ENCODE measurements around the gene FZD1. TPM values are rescaled to one million over a fixed set of nuclear protein-coding genes. Genes with fewer than 3 reads are reported as not detected.

Gene FZD1
- total RNA-seq, 1 donor from 2014 or later, result 16.5 TPM

GRCh38 chr7:91230503-91230902 is 33.7 kb upstream of the FZD1 start:
- Histone ChIP-seq H3K27me3 (no peaks in the 10 kb centered on the region), H3K4me1 (no peaks in the 10 kb centered on the region), H3K4me3 (no peak overlapping the region), H3K27ac (no peak overlapping the region), H3K9me3 (no peaks in the 10 kb centered on the region), H3K36me3 (no peaks in the 10 kb centered on the region)
- TF ChIP-seq CTCF (IDR thresholded peaks at IDR 0.05), result no peak
- no peak for TF ChIP-seq POLR2AphosphoS5 (IDR thresholded peaks at IDR 0.05; ENCODE audit: insufficient read depth in 1 of 2, low read depth in 1 of 2)
- no peak for TF ChIP-seq POLR2A (IDR thresholded peaks at IDR 0.05)
- intact Hi-C loops (cut with DNase I), result no loop called here
- DNase-seq (ENCODE audit: extremely low spot score in 2 of 2), result no peak

- no peak for DNase-seq (ENCODE audit: extremely low spot score in 2 of 2)
- Histone ChIP-seq H3K4me1 (no peaks in the 10 kb centered on the region), H3K36me3 (no peaks in the 10 kb centered on the region), H3K27me3 (no peaks in the 10 kb centered on the region), H3K4me3 (no peak overlapping the region), H3K9me3 (no peaks in the 10 kb centered on the region), H3K27ac (no peak overlapping the region)
- intact Hi-C loops (cut with DNase I), result no loop called here
- TF ChIP-seq POLR2A (IDR thresholded peaks at IDR 0.05) (no peak), CTCF (IDR thresholded peaks at IDR 0.05) (no peak), POLR2AphosphoS5 (IDR thresholded peaks at IDR 0.05; ENCODE audit: insufficient read depth in 1 of 2, low read depth in 1 of 2) (no peak)
Measured at GRCh38 chr7:91233212-91233611, 31.0 kb upstream of the FZD1 start.

GRCh38 chr7:91235211-91235832 is 28.9 kb upstream of the FZD1 start:
- H3K27me3 ChIP-seq, result no peaks in the 10 kb centered on the region
- H3K4me3 ChIP-seq, result no peak overlapping the region
- H3K27ac ChIP-seq, result no peak overlapping the region
- no peak for TF ChIP-seq POLR2A (IDR thresholded peaks at IDR 0.05)
- TF ChIP-seq CTCF (IDR thresholded peaks at IDR 0.05), result no peak
- TF ChIP-seq POLR2AphosphoS5 (IDR thresholded peaks at IDR 0.05; ENCODE audit: insufficient read depth in 1 of 2, low read depth in 1 of 2), result no peak
- no peaks in the 10 kb centered on the region for H3K9me3 ChIP-seq
- H3K4me1 ChIP-seq, result no peaks in the 10 kb centered on the region
- H3K36me3 ChIP-seq, result no peaks in the 10 kb centered on the region
- intact Hi-C loops (cut with DNase I), result no loop called here
- no peak for DNase-seq (ENCODE audit: extremely low spot score in 2 of 2)

GRCh38 chr7:91239171-91239604 is 25.0 kb upstream of the FZD1 start:
- DNase-seq (ENCODE audit: extremely low spot score in 2 of 2), result no peak
- TF ChIP-seq POLR2AphosphoS5 (IDR thresholded peaks at IDR 0.05; ENCODE audit: insufficient read depth in 1 of 2, low read depth in 1 of 2), result no peak
- no peak for TF ChIP-seq POLR2A (IDR thresholded peaks at IDR 0.05)
- TF ChIP-seq CTCF (IDR thresholded peaks at IDR 0.05), result no peak
- Histone ChIP-seq H3K9me3 (no peaks in the 10 kb centered on the region), H3K36me3 (no peaks in the 10 kb centered on the region), H3K4me1 (peaks cover 30% of the 10 kb centered on the region), H3K27me3 (no peaks in the 10 kb centered on the region), H3K4me3 (no peak overlapping the region), H3K27ac (no peak overlapping the region)
- intact Hi-C loops (cut with DNase I), result no loop called here

- Histone ChIP-seq H3K9me3 (no peaks in the 10 kb centered on the region), H3K4me3 (no peak overlapping the region), H3K4me1 (peaks cover 30% of the 10 kb centered on the region), H3K27me3 (no peaks in the 10 kb centered on the region), H3K36me3 (no peaks in the 10 kb centered on the region), H3K27ac (no peak overlapping the region)
- no peak for TF ChIP-seq CTCF (IDR thresholded peaks at IDR 0.05)
- TF ChIP-seq POLR2AphosphoS5 (IDR thresholded peaks at IDR 0.05; ENCODE audit: insufficient read depth in 1 of 2, low read depth in 1 of 2), result no peak
- no peak for TF ChIP-seq POLR2A (IDR thresholded peaks at IDR 0.05)
- DNase-seq (ENCODE audit: extremely low spot score in 2 of 2), result no peak
- intact Hi-C loops (cut with DNase I), result no loop called here
Measured at GRCh38 chr7:91239772-91240171, 24.5 kb upstream of the FZD1 start.

Measured in vagina (tissue), 2 donors.